Measurements from ENCODE around the gene RALGAPA2.

GRCh38 chr20:20691477-20692235, 20.8 kb downstream of the RALGAPA2 start:
- TF ChIP-seq CTCF (IDR thresholded peaks at IDR 0.05) (no peak), REST (IDR thresholded peaks at IDR 0.05) (no peak), RCOR1 (IDR thresholded peaks at IDR 0.05; ENCODE audit: low read depth, low read length) (no peak), CHD4 (IDR thresholded peaks at IDR 0.05; ENCODE audit: borderline replicate concordance) (no peak), E2F6 (IDR thresholded peaks at IDR 0.05; ENCODE audit: borderline replicate concordance, low read depth) (no peak), SREBF2 (IDR thresholded peaks at IDR 0.05) (no peak), HMGXB4 (CRISPR knock-in tag; IDR thresholded peaks at IDR 0.05; ENCODE audit: borderline replicate concordance) (no peak)
